Vagina (tissue), 2 donors: ENCODE results near the gene PBX2.

Experiments
- POLR2A ChIP-seq, 2 donors: fragments of 450-650 bp; IDR thresholded peaks; one replicate each; pipeline ENCODE4 v1.6.1; 2017; ENCODE audit warnings: antibody characterized with exemption in 2 of 2, mild to moderate bottlenecking in 2 of 2, moderate library complexity in 2 of 2
- POLR2AphosphoS5 ChIP-seq, 2 donors: sonication (generic); formaldehyde crosslinking; IDR thresholded peaks; one replicate each; pipeline ENCODE4 v1.9.0; 2017; ENCODE audit warnings: antibody characterized with exemption in 2 of 2, mild to moderate bottlenecking in 2 of 2, low read depth in 1 of 2; ENCODE audit not compliant: insufficient read depth in 1 of 2
- TF ChIP-seq, protein P1 (sequence below), 3 experiments: fragments of 450-650 bp in 2 of 3; fragments of 200-600 bp in 1 of 3; sonication (generic) in 1 of 3; IDR thresholded peaks; one replicate each; pipeline ENCODE4 v1.5.1; 2017 to 2019; ENCODE audit warnings: antibody characterized with exemption in 3 of 3, mild to moderate bottlenecking in 2 of 3, moderate library complexity in 2 of 3

DNA sequence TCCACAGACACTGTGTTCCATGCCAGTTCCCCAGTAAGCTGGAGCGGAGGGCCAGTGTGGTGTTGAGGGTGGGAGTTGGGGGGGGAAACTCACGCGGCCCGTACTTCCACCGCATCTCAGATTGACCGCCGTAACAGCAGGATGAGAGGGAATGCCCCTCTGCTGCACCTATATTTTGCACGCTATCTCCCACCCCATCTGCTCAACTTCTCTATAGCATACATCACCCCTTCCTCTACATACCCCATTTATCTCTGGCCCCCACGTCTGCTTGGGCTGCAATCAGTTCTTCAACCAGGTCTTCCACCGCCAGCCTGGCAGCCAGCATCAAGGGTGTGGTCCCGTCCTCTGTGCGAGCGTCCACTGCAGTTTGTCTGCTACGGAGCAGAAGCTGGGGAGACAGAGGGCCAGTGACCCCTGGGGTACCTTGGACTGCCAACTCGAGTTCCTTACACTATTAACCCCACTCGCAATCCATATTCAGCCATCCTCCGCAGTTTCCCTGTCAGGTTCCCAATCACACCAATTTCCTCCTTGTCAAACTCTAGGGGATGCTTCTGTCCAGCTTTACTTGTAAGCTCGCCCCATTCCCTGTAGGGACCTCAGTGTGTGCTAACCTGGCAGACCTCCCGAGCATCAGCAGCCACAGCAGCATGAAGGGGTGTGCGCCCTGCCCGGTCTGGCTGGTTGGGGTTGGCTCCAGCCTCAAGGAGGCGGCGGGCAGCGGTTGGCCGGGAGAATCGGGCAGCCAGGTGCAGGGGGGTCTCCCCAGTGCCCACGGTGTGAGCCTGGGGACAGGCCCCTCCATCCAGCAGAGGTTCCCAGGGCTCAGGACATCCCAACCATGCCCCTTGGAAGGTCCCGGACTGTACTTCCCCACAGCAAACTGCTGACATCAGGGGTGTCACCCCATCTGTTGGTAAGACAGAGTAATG lies 6.9 kb upstream of the PBX2 start:
- TF ChIP-seq POLR2A (IDR thresholded peaks at IDR 0.05): no peak
- TF ChIP-seq, protein P1, sequence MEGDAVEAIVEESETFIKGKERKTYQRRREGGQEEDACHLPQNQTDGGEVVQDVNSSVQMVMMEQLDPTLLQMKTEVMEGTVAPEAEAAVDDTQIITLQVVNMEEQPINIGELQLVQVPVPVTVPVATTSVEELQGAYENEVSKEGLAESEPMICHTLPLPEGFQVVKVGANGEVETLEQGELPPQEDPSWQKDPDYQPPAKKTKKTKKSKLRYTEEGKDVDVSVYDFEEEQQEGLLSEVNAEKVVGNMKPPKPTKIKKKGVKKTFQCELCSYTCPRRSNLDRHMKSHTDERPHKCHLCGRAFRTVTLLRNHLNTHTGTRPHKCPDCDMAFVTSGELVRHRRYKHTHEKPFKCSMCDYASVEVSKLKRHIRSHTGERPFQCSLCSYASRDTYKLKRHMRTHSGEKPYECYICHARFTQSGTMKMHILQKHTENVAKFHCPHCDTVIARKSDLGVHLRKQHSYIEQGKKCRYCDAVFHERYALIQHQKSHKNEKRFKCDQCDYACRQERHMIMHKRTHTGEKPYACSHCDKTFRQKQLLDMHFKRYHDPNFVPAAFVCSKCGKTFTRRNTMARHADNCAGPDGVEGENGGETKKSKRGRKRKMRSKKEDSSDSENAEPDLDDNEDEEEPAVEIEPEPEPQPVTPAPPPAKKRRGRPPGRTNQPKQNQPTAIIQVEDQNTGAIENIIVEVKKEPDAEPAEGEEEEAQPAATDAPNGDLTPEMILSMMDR (IDR thresholded peaks at IDR 0.05): no peak
- no peak for TF ChIP-seq POLR2AphosphoS5 (IDR thresholded peaks at IDR 0.05; ENCODE audit: insufficient read depth in 1 of 2, low read depth in 1 of 2)
